Fibroblast of skin of right biceps (primary cell): ENCODE data around the gene RNF103.
"Not testable (repeated sequence)": the region's sequence is repeated elsewhere in the genome, so short reads cannot be mapped to it uniquely, and the experiment has no call there.

Experiments
- DNase-seq: peaks from one replicate; pipeline ENCODE4 v3.0.0-alpha.2; 2013

Gene RNF103

GRCh38 chr2:86622519-86623042 is 1.1 kb downstream of the RNF103 start:
- peak; percentile 15 for DNase-seq

GRCh38 chr2:86621280-86621943 is 2.3 kb downstream of the RNF103 start:
- DNase-seq, result no peak

DNA sequence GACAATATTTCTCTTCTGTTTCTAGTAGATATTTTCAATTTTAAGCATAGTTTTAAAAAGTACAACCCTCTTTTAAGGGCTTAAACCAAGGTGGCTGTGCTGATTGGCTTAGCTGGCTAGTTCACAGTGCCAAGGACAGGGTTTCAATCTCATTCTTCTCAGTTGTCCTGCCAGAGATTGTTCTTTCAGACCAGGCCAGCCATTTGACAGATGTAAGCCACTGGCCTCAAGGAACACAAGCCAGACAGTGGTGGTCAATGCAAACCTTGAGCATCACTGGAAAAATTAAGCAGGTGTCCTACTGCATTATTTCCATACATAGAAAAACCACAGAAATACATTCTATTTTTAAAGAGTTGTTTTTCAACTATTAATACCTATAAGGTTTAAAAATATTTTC is 5.9 kb downstream of the RNF103 start:
- no peak for DNase-seq

GRCh38 chr2:86617153-86617552 is 6.5 kb downstream of the RNF103 start:
- DNase-seq, result no peak

GRCh38 chr2:86616502-86616901 is 7.2 kb downstream of the RNF103 start:
- DNase-seq, result no peak

GRCh38 chr2:86615596-86615995 is 8.1 kb downstream of the RNF103 start:
- DNase-seq, result no peak

DNA sequence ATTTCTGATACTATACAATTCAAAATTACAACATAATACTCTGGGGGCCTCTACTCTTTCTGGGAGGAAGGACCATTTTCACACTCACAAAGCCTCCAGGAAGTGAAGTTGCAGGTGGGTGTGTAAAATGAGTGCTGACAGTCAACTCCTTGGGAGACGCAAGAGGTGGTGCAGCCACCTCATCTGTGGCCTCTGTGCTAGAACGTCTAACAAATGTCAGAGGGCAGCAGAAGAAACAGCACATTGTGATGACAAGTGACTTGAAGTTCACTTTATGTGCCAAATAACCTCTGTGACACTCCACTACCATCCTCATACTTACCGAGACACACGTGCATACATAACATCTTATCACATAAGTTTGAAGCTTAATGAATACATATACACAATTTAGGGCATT is 10.2 kb downstream of the RNF103 start:
- DNase-seq, result no peak

GRCh38 chr2:86610871-86611270 is 12.8 kb downstream of the RNF103 start:
- no peak for DNase-seq

DNA sequence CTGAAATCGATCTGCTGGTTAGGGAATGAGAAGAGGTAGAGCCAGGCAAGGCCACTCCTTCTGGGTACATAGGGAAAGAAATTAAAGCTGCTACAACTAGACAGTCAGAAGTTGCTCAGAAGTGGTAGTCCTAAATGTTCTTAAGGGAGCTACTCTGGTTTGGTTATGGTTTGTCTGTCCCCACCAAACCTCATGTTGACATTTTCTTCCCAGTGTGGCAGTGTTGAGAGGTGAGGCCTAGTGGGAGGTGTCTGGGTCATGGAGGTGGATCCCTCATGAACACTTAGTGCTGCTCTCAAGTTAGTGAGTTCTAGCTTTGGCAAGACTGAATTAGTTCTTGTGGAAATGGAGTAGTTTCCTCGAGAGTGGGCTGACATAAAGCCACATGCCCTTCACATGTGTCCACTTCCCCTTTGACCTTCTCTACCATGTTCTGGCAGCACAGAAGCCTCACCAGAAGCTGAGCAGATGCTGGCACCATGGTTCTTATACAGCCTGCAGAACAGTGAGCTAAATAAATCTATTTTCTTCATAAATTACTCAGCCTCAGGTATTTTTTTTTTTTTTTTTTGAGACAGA is 14.7 kb downstream of the RNF103 start:
- no peak for DNase-seq

GRCh38 chr2:86603905-86604304 is 19.8 kb downstream of the RNF103 start:
- no peak for DNase-seq

GRCh38 chr2:86598966-86599365 is 24.7 kb downstream of the RNF103 start:
- no peak for DNase-seq

DNA sequence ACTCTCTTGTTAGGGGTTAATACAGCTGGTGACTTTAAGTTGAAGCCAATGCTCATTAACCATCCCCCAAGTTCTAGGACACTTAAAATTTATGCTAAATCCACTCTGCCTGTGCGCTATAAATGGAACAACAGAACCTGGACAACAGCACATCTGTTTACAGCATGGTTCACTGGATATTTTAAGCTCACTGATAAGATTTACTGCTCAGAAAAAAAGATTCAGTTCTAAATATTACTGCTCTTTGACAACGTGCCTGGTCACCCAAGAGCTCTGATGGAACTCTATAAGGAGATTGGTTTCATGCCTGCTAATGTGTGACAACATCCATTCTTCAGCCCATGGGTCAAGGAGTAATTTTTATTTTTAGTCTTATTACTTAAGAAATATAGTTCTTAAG is 27.5 kb downstream of the RNF103 start:
- DNase-seq, result no peak

GRCh38 chr2:86593266-86593665 is 30.4 kb downstream of the RNF103 start:
- DNase-seq, result no peak

DNA sequence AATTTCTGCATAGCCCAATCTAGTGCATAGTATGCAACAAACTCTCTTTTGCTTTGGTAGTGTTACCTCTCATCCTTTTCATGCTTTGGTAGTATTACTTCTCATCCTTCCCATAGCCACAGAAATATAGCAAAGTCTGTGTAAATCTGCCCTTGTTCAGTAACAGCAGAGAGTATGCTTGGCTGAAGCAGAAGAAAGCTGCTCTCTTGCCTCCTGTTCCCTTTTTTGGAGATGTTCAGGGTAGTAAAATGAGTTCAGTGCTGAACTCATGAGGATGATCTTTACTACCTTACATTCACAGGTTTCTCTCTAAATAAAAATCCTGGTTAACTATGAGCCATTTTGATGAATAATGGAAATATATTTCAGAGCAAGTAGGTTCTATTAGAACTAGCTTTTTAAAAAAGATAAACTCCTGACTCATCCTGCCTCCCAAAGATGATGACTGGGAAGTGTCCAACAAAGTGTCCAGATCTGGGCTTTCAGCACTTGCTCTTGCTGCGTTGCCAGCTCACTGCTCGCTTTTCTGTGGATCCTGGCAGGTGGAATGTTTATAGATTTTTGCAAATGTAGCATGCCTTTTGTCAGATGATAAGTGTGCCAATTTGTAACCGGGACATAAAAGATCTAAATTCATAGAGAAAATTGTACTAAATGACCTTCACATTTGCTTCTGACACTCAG is 31.0 kb downstream of the RNF103 start:
- DNase-seq, result no peak

- DNase-seq, result not testable (repeated sequence)
Measured at GRCh38 chr2:86589701-86590100, 34.0 kb downstream of the RNF103 start.

GRCh38 chr2:86584151-86584913 is 39.3 kb downstream of the RNF103 start:
- peak; percentile 9 for DNase-seq

GRCh38 chr2:86580560-86580959 is 43.1 kb downstream of the RNF103 start:
- no peak for DNase-seq

DNA sequence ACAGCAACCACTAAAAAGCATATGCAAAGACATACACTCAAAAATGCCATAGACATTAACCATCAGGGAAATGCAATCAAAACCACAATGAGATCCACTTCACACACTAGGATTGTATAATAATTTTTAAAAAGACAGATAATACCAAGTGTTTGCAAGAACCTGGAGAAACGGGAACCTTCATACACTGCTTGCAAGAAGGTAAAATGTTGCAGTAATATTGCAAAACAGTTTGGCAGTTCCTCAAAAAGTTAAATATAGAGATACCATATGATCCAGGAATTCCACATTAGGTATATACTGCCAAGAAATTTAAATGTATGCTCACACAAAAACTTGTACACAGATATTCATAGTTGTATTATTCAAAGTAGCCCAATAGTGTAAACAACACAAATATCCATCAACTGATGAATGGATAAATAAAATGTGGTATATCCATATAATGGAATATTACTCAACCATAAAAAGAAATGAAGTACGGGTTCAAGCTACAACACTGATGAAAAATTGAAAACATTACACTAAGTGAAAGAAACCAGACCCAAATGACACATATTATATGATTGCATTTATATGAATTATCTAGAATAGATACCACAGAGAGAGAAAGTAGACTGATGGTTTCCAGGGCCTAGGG is 45.7 kb downstream of the RNF103 start:
- DNase-seq, result no peak

DNA sequence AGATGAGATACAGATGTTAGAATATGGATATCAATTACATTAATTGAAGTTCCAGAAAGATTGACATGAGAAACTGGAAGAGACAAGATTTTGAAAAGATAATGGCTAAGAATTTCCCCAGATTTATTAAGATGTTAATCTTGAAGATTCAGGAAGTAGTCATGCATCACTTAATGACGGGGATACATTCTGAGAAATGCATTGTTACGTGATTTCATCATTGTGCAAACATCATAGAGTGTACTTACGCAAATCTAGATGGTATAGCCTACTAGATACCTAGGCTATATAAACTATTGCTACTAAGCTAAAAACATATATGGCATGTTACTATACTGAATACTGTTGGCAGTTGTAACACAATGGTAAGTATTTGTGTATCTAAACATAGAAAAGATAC is 53.6 kb downstream of the RNF103 start:
- DNase-seq, result peak; percentile 10

GRCh38 chr2:86566821-86567190 is 56.9 kb downstream of the RNF103 start:
- DNase-seq, result no peak

DNA sequence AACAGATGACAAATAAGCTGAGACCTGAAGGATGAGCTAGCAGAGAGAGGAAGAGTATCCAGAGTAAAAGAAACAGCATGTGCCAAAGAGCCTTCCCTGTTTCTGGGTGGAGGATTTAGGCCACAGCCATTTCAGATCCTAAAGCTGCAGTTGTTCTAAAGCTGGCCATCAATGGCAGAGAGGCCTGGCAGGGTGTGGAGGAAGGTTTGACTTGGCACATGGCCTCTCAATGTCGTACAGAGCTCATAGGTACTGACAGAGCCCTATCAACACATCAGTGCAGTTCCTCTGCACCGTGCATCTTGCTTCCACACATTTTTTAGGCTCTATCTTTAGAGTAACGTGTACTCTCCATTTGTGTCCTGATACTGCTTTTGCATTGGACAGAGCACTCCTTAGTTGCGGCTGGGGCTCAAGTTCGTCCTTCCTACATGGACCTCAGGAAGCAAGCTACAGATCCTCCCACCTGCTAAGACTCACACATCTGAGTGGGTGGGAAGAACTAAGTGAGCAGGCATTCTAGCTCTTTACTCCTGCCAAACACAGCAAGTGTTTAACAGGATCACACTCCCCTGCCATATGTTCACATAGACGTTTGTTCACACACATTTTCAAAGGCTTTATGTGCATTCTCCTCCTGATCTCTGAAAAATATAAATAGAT is 57.4 kb downstream of the RNF103 start:
- DNase-seq, result no peak

DNA sequence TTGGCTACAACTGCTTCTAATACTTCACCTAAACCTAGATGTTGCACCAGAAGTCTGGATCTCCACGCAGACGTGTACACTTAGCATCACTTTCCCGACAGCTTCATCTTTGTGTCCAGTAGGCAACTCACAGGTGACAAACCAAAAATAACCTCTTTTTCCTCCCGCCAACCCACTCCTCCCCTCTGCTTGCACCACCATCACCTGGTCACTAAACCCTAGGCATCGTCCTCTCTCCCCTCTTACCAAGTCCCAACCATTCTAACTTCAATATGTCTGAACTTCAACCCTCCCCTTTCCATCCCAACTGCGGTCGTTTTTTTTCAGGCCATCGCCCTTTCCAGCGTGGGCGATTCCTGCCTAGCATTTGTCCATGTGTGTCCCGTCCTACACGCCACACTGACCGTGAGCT is 60.0 kb downstream of the RNF103 start:
- no peak for DNase-seq
